Neural cell (in vitro differentiated cells): Measurements from ENCODE around the gene IFNK. TPM values are rescaled to one million over a fixed set of nuclear protein-coding genes. Genes with fewer than 3 reads are reported as not detected.

ENCODE experiments used
- H2AFZ ChIP-seq: fragments of 200-600, 300-800 bp; sonication (generic), shearing (Covaris generic); 2 replicates; pipeline ENCODE4 v1.6.0; 2014; ENCODE audit warnings: low read depth, mild to moderate bottlenecking, antibody characterized with exemption, low read length, moderate library complexity
- H3F3A ChIP-seq: fragments of 200-600 bp; shearing (Covaris generic); 2 replicates; pipeline ENCODE4 v1.6.1; 2016; ENCODE audit warnings: mild to moderate bottlenecking, moderate library complexity, mixed read lengths, antibody characterized with exemption, low read length; ENCODE audit not compliant: insufficient read depth, poor library complexity, severe bottlenecking
- H3K27ac ChIP-seq: fragments of 200-600, 300-800 bp; sonication (generic), shearing (Covaris generic); 2 replicates; pipeline ENCODE4 v1.5.1; 2014; ENCODE audit warnings: mild to moderate bottlenecking, low read length, moderate library complexity
- H3K27me3 ChIP-seq: fragments of 300-800, 200-600 bp; sonication (generic), shearing (Covaris generic); 2 replicates; pipeline ENCODE4 v1.6.0; 2014; ENCODE audit warnings: mild to moderate bottlenecking, low read depth, low read length, moderate library complexity; ENCODE audit not compliant: insufficient read depth
- H3K36me3 ChIP-seq: fragments of 300-800, 200-600 bp; sonication (generic), shearing (Covaris generic); 2 replicates; pipeline ENCODE4 v1.5.1; 2014; ENCODE audit warnings: mild to moderate bottlenecking, antibody characterized with exemption, low read length, moderate library complexity; ENCODE audit not compliant: insufficient read depth
- H3K4me2 ChIP-seq: fragments of 300-800, 200-600 bp; sonication (generic), shearing (Covaris generic); 2 replicates; pipeline ENCODE4 v1.6.0; 2014; ENCODE audit warnings: mild to moderate bottlenecking, low read length
- H3K4me3 ChIP-seq: fragments of 300-800, 200-600 bp; sonication (generic), shearing (Covaris generic); 2 replicates; pipeline ENCODE4 v1.5.1; 2014; ENCODE audit warnings: mild to moderate bottlenecking, low read length, moderate library complexity
- H3K79me2 ChIP-seq: fragments of 200-600 bp; shearing (Covaris generic); replicated peaks from 2 replicates; pipeline ENCODE4 v1.6.0; 2014; ENCODE audit warnings: mild to moderate bottlenecking, low read length, moderate library complexity; ENCODE audit not compliant: insufficient read depth
- H3K9ac ChIP-seq: fragments of 300-800, 200-600 bp; sonication (generic), shearing (Covaris generic); 2 replicates; pipeline ENCODE4 v1.6.1; 2016; ENCODE audit warnings: mild to moderate bottlenecking, low read length, mixed read lengths
- H3K9me2 ChIP-seq: fragments of 200-600 bp; shearing (Covaris generic); 2 replicates; pipeline ENCODE4 v1.6.1; 2016; ENCODE audit warnings: mild to moderate bottlenecking, low read length, mixed read lengths; ENCODE audit not compliant: insufficient read depth
- H3K9me3 ChIP-seq: fragments of 200-600, 300-800 bp; sonication (generic), shearing (Covaris generic); 2 replicates; pipeline ENCODE4 v1.6.1; 2016; ENCODE audit warnings: mild to moderate bottlenecking, mixed run types, low read length, moderate library complexity, mixed read lengths
- H4K20me1 ChIP-seq: fragments of 200-600 bp; shearing (Covaris generic); 2 replicates; pipeline ENCODE4 v1.6.1; 2016; ENCODE audit warnings: mild to moderate bottlenecking, mixed run types; ENCODE audit not compliant: insufficient read depth
- EP300 ChIP-seq: fragments of 450-650 bp; conservative IDR thresholded peaks from 2 replicates; pipeline ENCODE4 v1.6.1; 2014; ENCODE audit warnings: antibody characterized with exemption, mild to moderate bottlenecking, moderate library complexity; ENCODE audit not compliant: poor library complexity, severe bottlenecking
- EZH2 ChIP-seq: fragments of 200-600, 300-800 bp; shearing (Covaris generic), sonication (generic); IDR thresholded peaks from 2 replicates; pipeline ENCODE4 v1.6.1; 2014; ENCODE audit warnings: antibody characterized with exemption, low read length, borderline replicate concordance, mild to moderate bottlenecking; ENCODE audit not compliant: insufficient read depth, poor library complexity, severe bottlenecking
- MXI1 ChIP-seq: fragments of 450-650 bp; conservative IDR thresholded peaks from 2 replicates; pipeline ENCODE4 v1.6.1; 2014; ENCODE audit warnings: antibody characterized with exemption, mild to moderate bottlenecking; ENCODE audit not compliant: poor library complexity, severe bottlenecking
- POLR2AphosphoS5 ChIP-seq: IDR thresholded peaks from 2 replicates; pipeline ENCODE4 v1.6.1; 2012
- RAD21 ChIP-seq: fragments of 450-650 bp; conservative IDR thresholded peaks from 2 replicates; pipeline ENCODE4 v1.6.1; 2014; ENCODE audit warnings: antibody characterized with exemption, mild to moderate bottlenecking, moderate library complexity
- SMC3 ChIP-seq: fragments of 450-650 bp; conservative IDR thresholded peaks from 2 replicates; pipeline ENCODE4 v1.6.1; 2014; ENCODE audit warnings: antibody characterized with exemption, mild to moderate bottlenecking, moderate library complexity; ENCODE audit not compliant: poor library complexity
- TAF1 ChIP-seq: IDR thresholded peaks from 2 replicates; pipeline ENCODE4 v1.6.1; 2012; ENCODE audit warnings: low read depth
- polyA plus RNA-seq: library from polyadenylated mRNA; depleted of rRNA; stranded (reverse); fragments of >200 nt; gene quantifications from 2 replicates; pipeline ENCODE4 v1.2.3, GENCODE V29; 2014
- TF ChIP-seq, protein P1 (sequence below): IDR thresholded peaks from 2 replicates; pipeline ENCODE4 v1.6.1; 2012; ENCODE audit warnings: borderline replicate concordance
- TF ChIP-seq, protein P2 (sequence below): fragments of 450-650 bp; IDR thresholded peaks from 2 replicates; pipeline ENCODE4 v1.5.1; 2014; ENCODE audit warnings: antibody characterized with exemption, mild to moderate bottlenecking, moderate library complexity; ENCODE audit not compliant: poor library complexity, severe bottlenecking

The IFNK gene
- polyA plus RNA-seq, 1 donor from 2014 or later: not detected

DNA sequence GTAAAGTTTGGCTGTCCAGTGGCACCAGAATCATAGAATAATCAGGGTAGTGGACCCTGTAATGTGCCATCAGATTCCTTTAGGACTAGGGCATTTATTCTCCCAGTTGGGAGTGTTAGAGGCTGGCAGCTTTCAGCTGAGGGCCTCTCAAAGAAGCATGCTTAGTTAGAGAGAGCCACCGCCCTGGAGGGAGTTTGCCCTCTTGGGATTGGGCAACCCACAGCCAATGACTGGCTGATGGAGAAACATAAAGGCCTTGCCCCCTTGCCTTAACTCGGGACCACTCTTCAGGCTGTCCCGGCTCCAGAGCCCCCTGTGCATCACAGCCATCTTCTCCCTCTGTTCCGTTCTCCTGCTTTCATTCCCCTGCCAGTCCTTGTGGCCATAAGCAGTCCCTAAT lies 20.5 kb upstream of the IFNK start:
- Histone ChIP-seq H3K4me2 (no peak overlapping the region), H3K27ac (no peak overlapping the region), H3K79me2 (no peaks in the 10 kb centered on the region), H3K4me3 (no peak overlapping the region), H4K20me1 (no peaks in the 10 kb centered on the region), H3F3A (no peaks in the 10 kb centered on the region), H3K27me3 (no peaks in the 10 kb centered on the region), H3K9ac (no peak overlapping the region), H3K9me2 (no peaks in the 10 kb centered on the region), H3K36me3 (no peaks in the 10 kb centered on the region), H2AFZ (no peak overlapping the region), H3K9me3 (peaks cover 3% of the 10 kb centered on the region)
- TF ChIP-seq EZH2: no peak
- no peak for TF ChIP-seq MXI1
- no peak for TF ChIP-seq POLR2AphosphoS5
- TF ChIP-seq, protein P1, sequence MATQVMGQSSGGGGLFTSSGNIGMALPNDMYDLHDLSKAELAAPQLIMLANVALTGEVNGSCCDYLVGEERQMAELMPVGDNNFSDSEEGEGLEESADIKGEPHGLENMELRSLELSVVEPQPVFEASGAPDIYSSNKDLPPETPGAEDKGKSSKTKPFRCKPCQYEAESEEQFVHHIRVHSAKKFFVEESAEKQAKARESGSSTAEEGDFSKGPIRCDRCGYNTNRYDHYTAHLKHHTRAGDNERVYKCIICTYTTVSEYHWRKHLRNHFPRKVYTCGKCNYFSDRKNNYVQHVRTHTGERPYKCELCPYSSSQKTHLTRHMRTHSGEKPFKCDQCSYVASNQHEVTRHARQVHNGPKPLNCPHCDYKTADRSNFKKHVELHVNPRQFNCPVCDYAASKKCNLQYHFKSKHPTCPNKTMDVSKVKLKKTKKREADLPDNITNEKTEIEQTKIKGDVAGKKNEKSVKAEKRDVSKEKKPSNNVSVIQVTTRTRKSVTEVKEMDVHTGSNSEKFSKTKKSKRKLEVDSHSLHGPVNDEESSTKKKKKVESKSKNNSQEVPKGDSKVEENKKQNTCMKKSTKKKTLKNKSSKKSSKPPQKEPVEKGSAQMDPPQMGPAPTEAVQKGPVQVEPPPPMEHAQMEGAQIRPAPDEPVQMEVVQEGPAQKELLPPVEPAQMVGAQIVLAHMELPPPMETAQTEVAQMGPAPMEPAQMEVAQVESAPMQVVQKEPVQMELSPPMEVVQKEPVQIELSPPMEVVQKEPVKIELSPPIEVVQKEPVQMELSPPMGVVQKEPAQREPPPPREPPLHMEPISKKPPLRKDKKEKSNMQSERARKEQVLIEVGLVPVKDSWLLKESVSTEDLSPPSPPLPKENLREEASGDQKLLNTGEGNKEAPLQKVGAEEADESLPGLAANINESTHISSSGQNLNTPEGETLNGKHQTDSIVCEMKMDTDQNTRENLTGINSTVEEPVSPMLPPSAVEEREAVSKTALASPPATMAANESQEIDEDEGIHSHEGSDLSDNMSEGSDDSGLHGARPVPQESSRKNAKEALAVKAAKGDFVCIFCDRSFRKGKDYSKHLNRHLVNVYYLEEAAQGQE: no peak
- no peak for TF ChIP-seq RAD21
- TF ChIP-seq SMC3: no peak
- no peak for TF ChIP-seq TAF1
- TF ChIP-seq, protein P2, sequence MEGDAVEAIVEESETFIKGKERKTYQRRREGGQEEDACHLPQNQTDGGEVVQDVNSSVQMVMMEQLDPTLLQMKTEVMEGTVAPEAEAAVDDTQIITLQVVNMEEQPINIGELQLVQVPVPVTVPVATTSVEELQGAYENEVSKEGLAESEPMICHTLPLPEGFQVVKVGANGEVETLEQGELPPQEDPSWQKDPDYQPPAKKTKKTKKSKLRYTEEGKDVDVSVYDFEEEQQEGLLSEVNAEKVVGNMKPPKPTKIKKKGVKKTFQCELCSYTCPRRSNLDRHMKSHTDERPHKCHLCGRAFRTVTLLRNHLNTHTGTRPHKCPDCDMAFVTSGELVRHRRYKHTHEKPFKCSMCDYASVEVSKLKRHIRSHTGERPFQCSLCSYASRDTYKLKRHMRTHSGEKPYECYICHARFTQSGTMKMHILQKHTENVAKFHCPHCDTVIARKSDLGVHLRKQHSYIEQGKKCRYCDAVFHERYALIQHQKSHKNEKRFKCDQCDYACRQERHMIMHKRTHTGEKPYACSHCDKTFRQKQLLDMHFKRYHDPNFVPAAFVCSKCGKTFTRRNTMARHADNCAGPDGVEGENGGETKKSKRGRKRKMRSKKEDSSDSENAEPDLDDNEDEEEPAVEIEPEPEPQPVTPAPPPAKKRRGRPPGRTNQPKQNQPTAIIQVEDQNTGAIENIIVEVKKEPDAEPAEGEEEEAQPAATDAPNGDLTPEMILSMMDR: no peak
- no peak for TF ChIP-seq EP300

DNA sequence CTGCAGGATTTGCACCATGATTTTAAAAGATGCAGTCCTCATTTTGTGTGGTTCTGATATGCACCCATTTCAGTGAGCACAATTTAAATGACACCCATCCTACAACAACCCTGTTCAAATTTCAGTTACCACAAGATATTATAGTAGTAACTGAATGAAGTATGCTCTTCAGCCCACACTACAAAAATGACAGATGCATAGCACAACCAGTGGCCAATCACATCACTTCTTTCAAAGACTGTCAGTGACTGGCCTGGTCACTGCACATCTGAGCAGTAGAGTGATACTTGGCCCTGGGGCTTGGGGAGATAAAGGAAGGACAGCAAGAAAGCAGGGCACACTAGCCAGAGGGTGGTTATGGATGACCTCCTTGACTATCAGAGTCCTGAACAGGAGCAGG lies 19.8 kb upstream of the IFNK start:
- Histone ChIP-seq H3K27me3 (no peaks in the 10 kb centered on the region), H3K4me3 (no peak overlapping the region), H3K9me2 (no peaks in the 10 kb centered on the region), H3K36me3 (no peaks in the 10 kb centered on the region), H3K4me2 (no peak overlapping the region), H3K27ac (no peak overlapping the region), H3K9ac (no peak overlapping the region), H4K20me1 (no peaks in the 10 kb centered on the region), H3K9me3 (peaks cover 3% of the 10 kb centered on the region), H3F3A (no peaks in the 10 kb centered on the region), H3K79me2 (no peaks in the 10 kb centered on the region), H2AFZ (no peak overlapping the region)
- TF ChIP-seq, protein P2: no peak
- TF ChIP-seq EP300 (no peak), SMC3 (no peak), MXI1 (no peak), TAF1 (no peak), POLR2AphosphoS5 (no peak), EZH2 (no peak), RAD21 (no peak)
- TF ChIP-seq, protein P1: no peak
